Measurements from ENCODE around the gene CPNE5.

CPNE5 gene

DNA sequence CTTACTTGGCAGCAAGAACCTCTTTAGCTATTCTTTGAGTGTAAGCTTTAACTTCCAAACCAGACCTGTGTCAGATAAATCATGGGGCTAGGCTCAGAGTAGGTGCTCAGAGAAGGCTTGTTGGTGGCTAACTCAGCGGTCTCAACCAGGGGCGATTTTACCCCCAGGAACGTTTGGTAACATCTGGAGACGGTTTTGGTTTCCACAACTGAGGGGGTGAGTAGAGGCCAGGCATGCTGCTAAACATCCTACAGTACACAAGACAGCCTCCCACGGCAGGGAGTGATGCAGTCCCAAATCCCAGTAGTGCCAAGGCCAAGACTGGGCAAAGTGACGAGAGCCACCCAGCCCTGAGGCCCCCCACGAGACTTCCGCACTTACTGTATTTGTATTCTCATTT lies 82.5 kb downstream of the CPNE5 start:
- H3K27ac ChIP-seq = no peak overlapping the region
- TF ChIP-seq, protein P1, sequence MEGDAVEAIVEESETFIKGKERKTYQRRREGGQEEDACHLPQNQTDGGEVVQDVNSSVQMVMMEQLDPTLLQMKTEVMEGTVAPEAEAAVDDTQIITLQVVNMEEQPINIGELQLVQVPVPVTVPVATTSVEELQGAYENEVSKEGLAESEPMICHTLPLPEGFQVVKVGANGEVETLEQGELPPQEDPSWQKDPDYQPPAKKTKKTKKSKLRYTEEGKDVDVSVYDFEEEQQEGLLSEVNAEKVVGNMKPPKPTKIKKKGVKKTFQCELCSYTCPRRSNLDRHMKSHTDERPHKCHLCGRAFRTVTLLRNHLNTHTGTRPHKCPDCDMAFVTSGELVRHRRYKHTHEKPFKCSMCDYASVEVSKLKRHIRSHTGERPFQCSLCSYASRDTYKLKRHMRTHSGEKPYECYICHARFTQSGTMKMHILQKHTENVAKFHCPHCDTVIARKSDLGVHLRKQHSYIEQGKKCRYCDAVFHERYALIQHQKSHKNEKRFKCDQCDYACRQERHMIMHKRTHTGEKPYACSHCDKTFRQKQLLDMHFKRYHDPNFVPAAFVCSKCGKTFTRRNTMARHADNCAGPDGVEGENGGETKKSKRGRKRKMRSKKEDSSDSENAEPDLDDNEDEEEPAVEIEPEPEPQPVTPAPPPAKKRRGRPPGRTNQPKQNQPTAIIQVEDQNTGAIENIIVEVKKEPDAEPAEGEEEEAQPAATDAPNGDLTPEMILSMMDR (IDR thresholded peaks at IDR 0.05) = no peak
- H3K4me1 ChIP-seq (ENCODE audit: control insufficient read depth in 1 of 2, insufficient read depth in 1 of 2, low read depth in 1 of 2, low read length in 1 of 2) = peaks cover 8 to 15% of the 10 kb centered on the region in 2 experiments
- H3K4me3 ChIP-seq (ENCODE audit: low read depth in 1 of 2, low read length in 1 of 2) = no peak overlapping the region
- H3K27me3 ChIP-seq = no peaks in the 10 kb centered on the region
- H3K9me3 ChIP-seq = no peaks in the 10 kb centered on the region
- no peaks in the 10 kb centered on the region for H3K36me3 ChIP-seq

DNA sequence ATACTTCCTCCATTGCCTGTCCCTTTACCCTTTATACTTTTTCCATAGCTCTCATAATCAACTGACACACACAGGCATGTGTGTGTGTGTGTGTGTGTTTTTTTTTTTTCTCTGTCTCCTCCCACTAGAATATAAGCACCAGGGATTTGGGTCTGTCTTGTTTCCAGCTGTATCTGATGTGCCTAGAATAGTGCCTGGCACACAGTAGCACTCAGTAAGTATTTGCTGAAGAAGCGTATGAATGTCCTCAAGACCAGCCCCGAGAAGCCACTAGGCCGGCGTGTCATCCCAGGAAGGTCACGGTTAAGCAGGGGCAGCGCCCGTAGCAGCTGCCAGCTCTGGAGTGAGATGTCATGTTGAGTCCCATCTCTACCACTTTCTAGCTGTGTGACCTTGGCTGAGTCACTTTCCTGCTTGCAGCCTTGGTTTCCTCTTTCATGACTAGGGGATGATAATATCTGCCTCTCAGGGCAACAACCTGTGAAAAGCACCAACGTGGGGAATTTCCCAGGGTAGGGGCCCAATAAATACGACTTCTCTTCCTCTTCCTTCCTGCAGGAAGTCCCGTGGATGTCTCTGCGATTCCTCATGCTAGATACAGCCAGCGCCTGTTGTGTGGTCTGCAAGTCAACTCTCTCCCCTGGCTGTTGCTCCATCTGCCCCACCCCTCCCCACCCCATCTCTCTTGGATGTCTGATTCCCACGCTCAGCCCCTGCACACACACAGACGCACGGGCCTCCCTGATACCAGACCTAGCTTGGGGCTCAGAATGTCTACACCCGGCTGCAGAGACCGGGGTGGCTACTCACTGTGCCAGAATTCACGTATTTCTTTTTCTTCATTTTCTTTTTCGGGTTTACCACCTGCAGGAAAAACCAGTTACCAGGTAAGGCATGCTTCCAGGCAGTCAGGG lies 83.6 kb downstream of the CPNE5 start:
- Histone ChIP-seq H3K27ac (no peak overlapping the region), H3K4me1 (ENCODE audit: control insufficient read depth in 1 of 2, insufficient read depth in 1 of 2, low read depth in 1 of 2, low read length in 1 of 2) (peaks cover 8 to 15% of the 10 kb centered on the region in 2 experiments), H3K9me3 (no peaks in the 10 kb centered on the region), H3K4me3 (ENCODE audit: low read depth in 1 of 2, low read length in 1 of 2) (no peak overlapping the region), H3K27me3 (no peaks in the 10 kb centered on the region), H3K36me3 (no peaks in the 10 kb centered on the region)
- TF ChIP-seq, protein P1 (IDR thresholded peaks at IDR 0.05) = no peak

DNA sequence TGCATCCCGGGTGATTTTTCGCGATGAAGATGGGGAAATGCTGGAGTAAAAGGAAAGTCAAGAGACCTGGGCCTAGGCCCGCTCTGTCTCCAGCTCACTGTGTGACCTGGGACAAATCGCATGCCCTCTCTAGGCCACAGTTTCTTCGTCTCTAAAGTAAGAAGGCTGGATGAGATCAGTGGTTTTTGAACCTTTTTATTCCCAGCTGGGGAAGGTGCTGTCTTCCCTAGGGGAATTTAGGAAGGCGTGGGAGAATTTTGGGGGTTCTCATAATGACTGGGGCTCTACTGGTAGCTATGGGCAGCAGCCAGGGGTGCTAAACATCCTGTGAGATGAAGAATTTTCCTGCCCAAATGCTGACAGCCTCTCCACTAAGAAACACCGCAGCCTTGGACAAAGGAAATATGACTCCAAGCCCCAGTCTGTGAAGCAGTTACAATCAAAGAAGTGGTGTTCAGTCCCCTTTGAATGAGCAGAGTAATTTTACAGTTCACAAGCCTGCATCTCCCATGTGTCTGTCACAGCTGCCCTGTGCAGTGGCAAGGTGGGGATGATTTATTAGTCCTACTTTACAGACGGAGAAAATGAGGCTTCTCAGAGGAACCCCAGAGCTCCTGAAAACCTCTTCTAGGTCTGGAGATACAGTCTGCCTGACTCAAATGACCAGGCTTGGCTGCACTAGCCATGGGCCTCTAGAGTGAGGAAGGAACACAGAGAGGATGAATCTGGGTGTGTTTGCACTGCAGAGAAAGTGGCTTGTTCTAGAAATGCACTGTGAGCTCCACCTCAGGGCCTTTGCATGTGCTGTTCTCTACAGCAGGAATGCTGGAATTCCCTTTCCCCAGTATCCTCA lies 84.4 kb downstream of the CPNE5 start:
- Histone ChIP-seq H3K4me1 (ENCODE audit: control insufficient read depth in 1 of 2, insufficient read depth in 1 of 2, low read depth in 1 of 2, low read length in 1 of 2) (peaks cover 8 to 15% of the 10 kb centered on the region in 2 experiments), H3K27ac (no peak overlapping the region), H3K36me3 (no peaks in the 10 kb centered on the region), H3K9me3 (peaks cover 5% of the 10 kb centered on the region), H3K27me3 (no peaks in the 10 kb centered on the region), H3K4me3 (ENCODE audit: low read depth in 1 of 2, low read length in 1 of 2) (no peak overlapping the region)
- TF ChIP-seq, protein P1 (IDR thresholded peaks at IDR 0.05) = no peak

DNA sequence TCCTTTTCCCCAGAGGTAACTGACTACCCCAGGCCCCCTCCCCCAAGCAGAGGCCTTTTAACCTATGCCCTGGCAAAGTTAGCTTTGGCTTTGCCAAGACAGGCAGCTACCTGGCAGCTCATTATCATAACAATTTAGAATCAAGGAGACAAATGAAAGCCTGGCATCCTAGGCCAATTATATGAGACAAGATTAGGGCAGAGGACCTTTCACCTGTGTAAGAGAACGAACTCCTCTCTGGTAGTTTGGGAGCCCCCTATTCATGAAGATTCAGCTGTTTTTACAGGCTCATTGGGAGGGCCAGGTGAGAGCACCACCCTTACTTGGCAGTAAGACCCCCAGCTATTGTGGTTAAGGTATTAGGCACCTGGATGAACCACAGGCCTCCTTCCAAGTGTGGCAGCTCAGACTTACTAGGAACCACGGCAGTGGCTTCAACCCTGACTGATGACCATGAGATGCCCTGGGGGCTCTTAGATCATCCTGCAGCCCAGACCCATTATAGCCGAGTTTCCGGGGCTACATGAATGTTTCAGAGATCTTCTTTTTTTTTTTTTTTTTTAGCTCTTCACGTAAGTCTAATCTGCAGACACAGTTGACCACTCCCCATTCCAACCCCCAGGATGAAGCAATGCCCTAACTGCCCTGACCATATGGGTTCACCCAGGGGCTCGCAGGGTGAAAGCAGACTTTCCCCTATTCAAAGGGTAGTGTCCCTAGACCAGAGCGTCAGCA lies 85.4 kb downstream of the CPNE5 start:
- Histone ChIP-seq H3K27me3 (no peaks in the 10 kb centered on the region), H3K4me1 (ENCODE audit: control insufficient read depth in 1 of 2, insufficient read depth in 1 of 2, low read depth in 1 of 2, low read length in 1 of 2) (peaks cover 8% of the 10 kb centered on the region in 2 experiments), H3K27ac (no peak overlapping the region), H3K4me3 (ENCODE audit: low read depth in 1 of 2, low read length in 1 of 2) (no peak overlapping the region), H3K36me3 (no peaks in the 10 kb centered on the region), H3K9me3 (peaks cover 5% of the 10 kb centered on the region)
- TF ChIP-seq, protein P1 (IDR thresholded peaks at IDR 0.05) = no peak

DNA sequence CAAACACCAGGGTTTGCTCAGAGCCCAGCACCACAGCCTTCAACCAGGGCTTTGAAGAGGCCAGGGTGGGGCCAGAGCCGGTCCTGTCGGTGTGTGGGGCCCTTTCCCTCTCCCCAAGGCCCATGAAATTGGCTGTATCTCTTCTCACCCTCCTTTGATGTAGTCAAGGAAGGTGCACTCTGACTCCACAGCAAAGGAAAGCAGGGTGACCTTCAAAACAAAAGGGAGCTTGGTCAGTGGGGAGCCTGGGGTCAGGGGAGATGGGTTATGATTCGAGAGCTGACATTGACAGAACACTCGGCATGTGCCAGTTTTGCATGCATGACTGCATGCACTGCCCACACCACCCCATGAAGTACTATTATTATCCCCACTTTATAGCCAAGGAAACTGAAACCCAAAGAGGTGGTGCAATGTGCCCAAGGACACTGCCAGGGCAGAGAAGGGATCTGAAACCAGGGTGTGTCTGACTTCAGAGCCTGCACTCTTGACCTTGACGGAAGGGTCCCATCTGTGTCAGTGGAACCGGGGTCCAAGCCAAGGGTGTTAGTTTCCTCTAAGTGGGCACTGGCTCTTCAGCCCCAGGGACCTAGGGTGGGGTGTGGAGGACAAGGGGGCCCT lies 86.2 kb downstream of the CPNE5 start:
- Histone ChIP-seq H3K27ac (no peak overlapping the region), H3K9me3 (peaks cover 5% of the 10 kb centered on the region), H3K4me1 (ENCODE audit: control insufficient read depth in 1 of 2, insufficient read depth in 1 of 2, low read depth in 1 of 2, low read length in 1 of 2) (peaks cover 7 to 8% of the 10 kb centered on the region in 2 experiments), H3K27me3 (no peaks in the 10 kb centered on the region), H3K36me3 (no peaks in the 10 kb centered on the region), H3K4me3 (ENCODE audit: low read depth in 1 of 2, low read length in 1 of 2) (no peak overlapping the region)
- TF ChIP-seq, protein P1 (IDR thresholded peaks at IDR 0.05) = no peak

Data from neutrophil (primary cell).